Left cardiac atrium (tissue), 4 donors: ENCODE measurements around the gene NDUFB1. TPM values are rescaled to one million over a fixed set of nuclear protein-coding genes. Genes with fewer than 3 reads are reported as not detected.

ENCODE experiments used
- ATAC-seq, 2 donors: fragments of 200-7000 bp; cut with Tn5 transposase; one replicate each; pipeline ENCODE4 v1.9.1; 2020; ENCODE audit warnings: mild to moderate bottlenecking in 2 of 2, moderate library complexity in 2 of 2
- DNase-seq: peaks from one replicate; pipeline ENCODE4 v3.0.0-alpha.2; 2020
- intact Hi-C, 2 donors: fragments of 100-400 bp; cut with DNase I; formaldehyde crosslinking; loops; one replicate each; pipeline versions ENCODE4 v1.14.1 to v1.15.1; 2022 to 2023
- total RNA-seq, 2 donors: library from RNA; stranded (reverse); fragmentation: NEBNext Ultra II Directional; extraction: Animal tissue kit (Norgen Biotek cat#: 25700); gene quantifications; one replicate each; pipeline ENCODE4 v1.2.1, GENCODE V29; 2021
- donor health status: DM: no; HTN: yes; CAD: no.
- donor health status: DM: no; HTN: yes; CAD: no; lungs with severe emphysema.
- donor health status: DM: yes; HTN: yes; CAD: no.
- donor health status: Dilated cardiomyopathy.

NDUFB1 gene
- total RNA-seq, 2 donors from 2014 or later: 436 to 539 TPM

- DNase-seq (no peak), ATAC-seq (peak in 1 of 2 donors; percentile 10)
- intact Hi-C loops: no loop called here
Observed at GRCh38 chr14:92105073-92105892, 16.2 kb downstream of the NDUFB1 start.

GRCh38 chr14:92103363-92103989 lies 18.0 kb downstream of the NDUFB1 start:
- no peak for DNase-seq
- intact Hi-C loops: no loop called here
- no peak for ATAC-seq

GRCh38 chr14:92099802-92100201 lies 21.7 kb downstream of the NDUFB1 start:
- ATAC-seq (no peak), DNase-seq (no peak)
- intact Hi-C loops: no loop called here

GRCh38 chr14:92093320-92093719 lies 28.2 kb downstream of the NDUFB1 start:
- no peak for DNase-seq
- ATAC-seq: no peak
- intact Hi-C loops: no loop called here

GRCh38 chr14:92088494-92088893 lies 33.0 kb downstream of the NDUFB1 start:
- intact Hi-C loops: no loop called here
- DNase-seq: no peak
- ATAC-seq: no peak

GRCh38 chr14:92074555-92074954 lies 47.0 kb downstream of the NDUFB1 start:
- DNase-seq (no peak), ATAC-seq (no peak)
- intact Hi-C loops: no loop called here

Other genes starting within 250 kb of the NDUFB1 start
- gene FBLN5, start 174.0 kb downstream of the NDUFB1 start, total RNA-seq: 100 to 1,000 TPM; 121 to 122 TPM
- gene TRIP11, start 81.6 kb downstream of the NDUFB1 start, total RNA-seq: 10 to 100 TPM; 54.2 to 59.2 TPM
- 10 to 100 TPM; 17.2 to 21.4 TPM for gene ATXN3, start 15.1 kb downstream of the NDUFB1 start, total RNA-seq
- gene CPSF2, start 263 bp upstream of the NDUFB1 start, total RNA-seq: 10 to 100 TPM; 39.7 to 40.2 TPM
- under 1 TPM; 0.26 to 0.53 TPM for gene SLC24A4, start 201.5 kb upstream of the NDUFB1 start, total RNA-seq